ENCODE results near the gene C1S.

GRCh38 chr12:7114008-7114407, 53.5 kb downstream of the C1S start:
- TF ChIP-seq POLR2A (IDR thresholded peaks at IDR 0.05): no peak
- no peak for TF ChIP-seq CTCF (IDR thresholded peaks at IDR 0.05)
- no peak for TF ChIP-seq POLR2AphosphoS5 (IDR thresholded peaks at IDR 0.05; ENCODE audit: insufficient read depth in 1 of 2, low read depth in 1 of 2)

Data from vagina (tissue), 2 donors.